GM12878 (cell line): ENCODE measurements around the gene TECPR1.

Experiments
- MTA3 ChIP-seq: IDR thresholded peaks from 2 replicates; pipeline ENCODE4 v1.6.1; 2012; ENCODE audit warnings: low read length, inconsistent platforms, borderline replicate concordance
- MXI1 ChIP-seq: fragments of 150-350 bp; IDR thresholded peaks from 2 replicates; pipeline ENCODE4 v1.6.1; 2011; ENCODE audit warnings: low read depth, mild to moderate bottlenecking, inconsistent platforms, low read length, improper control_type of control experiment
- POLR2A ChIP-seq: IDR thresholded peaks from 2 replicates; pipeline ENCODE4 v1.6.1; 2011; ENCODE audit warnings: low read depth, mild to moderate bottlenecking, low read length
- RFX5 ChIP-seq: IDR thresholded peaks from 2 replicates; pipeline ENCODE4 v1.6.1; 2011; ENCODE audit warnings: low read depth, low read length, improper control_type of control experiment

DNA sequence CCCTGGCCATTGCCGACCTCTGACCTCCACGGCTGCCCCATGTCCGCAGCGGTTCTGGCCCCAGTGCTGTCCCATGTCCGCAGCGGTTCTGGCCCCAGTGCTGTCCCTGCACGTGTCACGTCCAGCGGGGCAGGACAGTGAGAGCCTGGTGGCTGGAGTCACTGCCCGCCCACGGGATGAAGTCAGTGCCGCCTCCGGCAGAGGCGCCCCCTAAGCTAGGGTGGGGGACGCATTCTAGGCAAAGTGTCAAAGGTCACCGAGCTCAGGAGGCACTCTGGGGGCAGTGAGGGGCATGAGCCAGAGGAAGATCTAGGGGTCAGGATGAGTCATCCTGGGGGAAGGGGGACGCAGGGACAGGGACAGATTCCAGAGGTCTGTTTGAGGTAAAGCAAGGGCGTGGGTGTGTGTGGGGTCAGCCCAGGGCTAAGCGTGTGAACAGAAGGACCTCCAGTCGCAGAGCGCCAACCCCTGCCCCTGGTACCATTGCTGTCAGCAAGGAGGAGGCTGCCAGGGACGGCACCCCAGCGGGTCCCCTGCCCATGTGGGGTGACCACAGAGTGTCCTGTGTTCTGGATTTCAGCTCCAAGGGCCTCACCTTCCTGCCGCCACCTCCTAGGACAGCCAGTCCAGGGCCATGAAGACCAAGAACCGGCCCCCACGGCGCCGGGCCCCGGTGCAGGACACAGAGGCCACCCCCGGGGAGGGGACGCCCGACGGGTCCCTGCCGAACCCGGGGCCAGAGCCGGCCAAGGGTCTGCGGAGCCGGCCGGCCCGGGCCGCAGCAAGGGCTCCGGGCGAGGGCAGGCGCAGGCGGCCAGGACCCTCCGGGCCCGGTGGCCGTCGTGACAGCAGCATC is 40.1 kb downstream of the TECPR1 start:
- TF ChIP-seq RFX5 (no peak), MXI1 (no peak), POLR2A (no peak), MTA3 (no peak)
